ENCODE results near the gene LHFPL2. TPM values are rescaled to one million over a fixed set of nuclear protein-coding genes. Genes with fewer than 3 reads are reported as not detected.

LHFPL2 gene
- total and polyA plus RNA-seq, 2 donors (not counting 1 experiment from before 2014, with no cell fraction given): 3.8 to 35.5 TPM

GRCh38 chr5:78503958-78504653 is 144.5 kb downstream of the LHFPL2 start:
- no peaks in the 10 kb centered on the region for H3K9me3 Mint-ChIP-seq (ENCODE audit: insufficient read depth)
- Histone ChIP-seq H3K27ac (ENCODE audit: low read length in 2 of 2) (no peak overlapping the region), H3K36me3 (replicated peaks in 1 of 2; ENCODE audit: control extremely low read depth in 1 of 2, control insufficient read depth in 1 of 2, extremely low read depth in 1 of 2, insufficient read depth in 2 of 2, low read length in 1 of 2) (no peaks in the 10 kb centered on the region), H3K4me3 (ENCODE audit: control extremely low read depth in 1 of 5, extremely low read depth in 1 of 5, insufficient read depth in 1 of 5, low read depth in 2 of 5, low read length in 4 of 5) (no peak overlapping the region), H3K79me2 (ENCODE audit: control insufficient read depth, insufficient read depth, low read length) (peaks cover 11% of the 10 kb centered on the region), H3K9ac (ENCODE audit: low read length) (no peak overlapping the region), H3K9me3 (ENCODE audit: control extremely low read depth in 1 of 3, control insufficient read depth in 2 of 3, insufficient read depth in 1 of 3, low read length in 2 of 3) (no peaks in the 10 kb centered on the region), H3K4me1 (ENCODE audit: control insufficient read depth in 2 of 2, insufficient read depth in 2 of 2, low read length in 2 of 2) (peaks cover 7 to 9% of the 10 kb centered on the region in 2 donors), H3K4me2 (replicated peaks; ENCODE audit: low read depth, low read length, poor library complexity, severe bottlenecking) (no peak overlapping the region), H3K27me3 (replicated peaks in 1 of 4; ENCODE audit: control extremely low read depth in 1 of 4, control insufficient read depth in 3 of 4, insufficient read depth in 4 of 4, low read length in 3 of 4) (peaks cover 0 to 3% (median under 1%) of the 10 kb centered on the region in 4 experiments), H4K20me1 (ENCODE audit: control insufficient read depth, insufficient read depth, low read length, poor library complexity, severe bottlenecking) (no peaks in the 10 kb centered on the region), H2AFZ (ENCODE audit: insufficient read depth, low read depth, low read length, poor library complexity, severe bottlenecking) (no peak overlapping the region)
- no peaks in the 10 kb centered on the region for H3K27me3 Mint-ChIP-seq
- no peak for ATAC-seq (ENCODE audit: low read depth)
- 100% methylated on average over 1 of the region's 4 CpGs for WGBS (ENCODE audit: insufficient coverage)
- DNase-seq: no peak
- intact Hi-C loops (cut with micrococcal nuclease): no loop called here
- CTCF ChIA-PET: no interaction called here
- no peak overlapping the region for H3K27ac Mint-ChIP-seq
- POLR2A ChIA-PET: no interaction called here
- peaks cover 26% of the 10 kb centered on the region for H3K4me1 Mint-ChIP-seq
- H3K4me3 Mint-ChIP-seq: no peak overlapping the region
- no peak for TF ChIP-seq EZH2 (IDR thresholded peaks at IDR 0.05; ENCODE audit: borderline replicate concordance, insufficient read depth, low read depth, low read length, poor library complexity, severe bottlenecking)
- TF ChIP-seq CTCF (IDR thresholded peaks at IDR 0.05): no peak
